ENCODE results near the gene NCOR1. TPM values are rescaled to one million over a fixed set of nuclear protein-coding genes. Genes with fewer than 3 reads are reported as not detected.
A peak's percentile ranks its signal among the peaks of the same experiment; 100 is the strongest.

NCOR1 gene
- total RNA-seq, 1 donor from 2014 or later, result 165 TPM

- DNase-seq (ENCODE audit: low spot score, unreplicated experiment), result no peak
- H3K4me3 Mint-ChIP-seq (ENCODE audit: low read depth), result no peak overlapping the region
- no peak for TF ChIP-seq CTCF (IDR thresholded peaks at IDR 0.05; ENCODE audit: unreplicated experiment)
- H3K27ac Mint-ChIP-seq, result peak overlapping the region; percentile 45
- H3K36me3 Mint-ChIP-seq (ENCODE audit: insufficient read depth), result peaks cover 59% of the 10 kb centered on the region
- H3K4me1 Mint-ChIP-seq (ENCODE audit: low read depth), result no peaks in the 10 kb centered on the region
- no peaks in the 10 kb centered on the region for H3K27me3 Mint-ChIP-seq
- H3K9me3 Mint-ChIP-seq (ENCODE audit: low read depth), result peaks cover 8% of the 10 kb centered on the region
Observed at GRCh38 chr17:16081507-16082087, 133.7 kb downstream of the NCOR1 start.

GRCh38 chr17:16080366-16080765, 135.0 kb downstream of the NCOR1 start:
- no peak for DNase-seq (ENCODE audit: low spot score, unreplicated experiment)
- H3K27ac Mint-ChIP-seq, result no peak overlapping the region
- H3K36me3 Mint-ChIP-seq (ENCODE audit: insufficient read depth), result peaks cover 53% of the 10 kb centered on the region
- no peaks in the 10 kb centered on the region for H3K4me1 Mint-ChIP-seq (ENCODE audit: low read depth)
- peaks cover 8% of the 10 kb centered on the region for H3K9me3 Mint-ChIP-seq (ENCODE audit: low read depth)
- H3K27me3 Mint-ChIP-seq, result no peaks in the 10 kb centered on the region
- H3K4me3 Mint-ChIP-seq (ENCODE audit: low read depth), result no peak overlapping the region
- TF ChIP-seq CTCF (IDR thresholded peaks at IDR 0.05; ENCODE audit: unreplicated experiment), result no peak

GRCh38 chr17:16075949-16076348, 139.4 kb downstream of the NCOR1 start:
- Mint-ChIP-seq H3K4me3 (ENCODE audit: low read depth) (no peak overlapping the region), H3K27me3 (no peaks in the 10 kb centered on the region), H3K27ac (peak overlapping the region; percentile 1), H3K4me1 (ENCODE audit: low read depth) (peaks cover 5% of the 10 kb centered on the region), H3K36me3 (ENCODE audit: insufficient read depth) (peaks cover 32% of the 10 kb centered on the region), H3K9me3 (ENCODE audit: low read depth) (no peaks in the 10 kb centered on the region)
- DNase-seq (ENCODE audit: low spot score, unreplicated experiment), result no peak
- TF ChIP-seq CTCF (IDR thresholded peaks at IDR 0.05; ENCODE audit: unreplicated experiment), result no peak

- Mint-ChIP-seq H3K4me1 (ENCODE audit: low read depth) (peaks cover 5% of the 10 kb centered on the region), H3K27ac (no peak overlapping the region), H3K4me3 (ENCODE audit: low read depth) (no peak overlapping the region), H3K9me3 (ENCODE audit: low read depth) (no peaks in the 10 kb centered on the region), H3K36me3 (ENCODE audit: insufficient read depth) (peaks cover 33% of the 10 kb centered on the region), H3K27me3 (no peaks in the 10 kb centered on the region)
- TF ChIP-seq CTCF (IDR thresholded peaks at IDR 0.05; ENCODE audit: unreplicated experiment), result no peak
- DNase-seq (ENCODE audit: low spot score, unreplicated experiment), result no peak
Observed at GRCh38 chr17:16074423-16074822, 140.9 kb downstream of the NCOR1 start.

GRCh38 chr17:16073845-16074244, 141.5 kb downstream of the NCOR1 start:
- no peak overlapping the region for H3K4me3 Mint-ChIP-seq (ENCODE audit: low read depth)
- H3K4me1 Mint-ChIP-seq (ENCODE audit: low read depth), result peaks cover 5% of the 10 kb centered on the region
- H3K36me3 Mint-ChIP-seq (ENCODE audit: insufficient read depth), result peaks cover 31% of the 10 kb centered on the region
- no peak for DNase-seq (ENCODE audit: low spot score, unreplicated experiment)
- no peak overlapping the region for H3K27ac Mint-ChIP-seq
- H3K9me3 Mint-ChIP-seq (ENCODE audit: low read depth), result no peaks in the 10 kb centered on the region
- H3K27me3 Mint-ChIP-seq, result no peaks in the 10 kb centered on the region
- no peak for TF ChIP-seq CTCF (IDR thresholded peaks at IDR 0.05; ENCODE audit: unreplicated experiment)
